Sciatic nerve (tissue), 2 donors: ENCODE measurements around the gene COL25A1. TPM values are rescaled to one million over a fixed set of nuclear protein-coding genes. Genes with fewer than 3 reads are reported as not detected.
"Not testable (repeated sequence)": the region's sequence is repeated elsewhere in the genome, so short reads cannot be mapped to it uniquely, and the experiment has no call there.

Experiments
- ATAC-seq: fragments of 200-7000 bp; cut with Tn5 transposase; one replicate; pipeline ENCODE4 v1.9.1; 2020; ENCODE audit warnings: mild to moderate bottlenecking, moderate library complexity
- DNase-seq: peaks from one replicate; pipeline ENCODE4 v3.0.0-alpha.2; 2020; ENCODE audit warnings: low spot score
- intact Hi-C: fragments of 100-400 bp; cut with DNase I; formaldehyde crosslinking; loops from one replicate; pipeline ENCODE4 v1.14.2; 2022
- total RNA-seq: library from RNA; stranded (reverse); fragmentation: NEBNext Ultra II Directional; extraction: Animal tissue kit (Norgen Biotek cat#: 25700); gene quantifications from one replicate; pipeline ENCODE4 v1.2.1, GENCODE V29; 2021
- donor health status: DM: no; HTN: no; CAD: no.
- donor health status: DM: no; HTN: no; CAD: no.

Gene COL25A1
- total RNA-seq, 1 donor from 2014 or later, result 6.2 TPM

- peak; percentile 82 for ATAC-seq
- DNase-seq, result no peak
- intact Hi-C loops, result no loop called here
Measured at GRCh38 chr4:109091727-109092409, 210.6 kb downstream of the COL25A1 start.

GRCh38 chr4:109083911-109084310, 218.5 kb downstream of the COL25A1 start:
- DNase-seq (no peak), ATAC-seq (no peak)
- intact Hi-C loops, result no loop called here

GRCh38 chr4:109079731-109080130, 222.7 kb downstream of the COL25A1 start:
- DNase-seq (no peak), ATAC-seq (no peak)
- intact Hi-C loops, result no loop called here

DNA sequence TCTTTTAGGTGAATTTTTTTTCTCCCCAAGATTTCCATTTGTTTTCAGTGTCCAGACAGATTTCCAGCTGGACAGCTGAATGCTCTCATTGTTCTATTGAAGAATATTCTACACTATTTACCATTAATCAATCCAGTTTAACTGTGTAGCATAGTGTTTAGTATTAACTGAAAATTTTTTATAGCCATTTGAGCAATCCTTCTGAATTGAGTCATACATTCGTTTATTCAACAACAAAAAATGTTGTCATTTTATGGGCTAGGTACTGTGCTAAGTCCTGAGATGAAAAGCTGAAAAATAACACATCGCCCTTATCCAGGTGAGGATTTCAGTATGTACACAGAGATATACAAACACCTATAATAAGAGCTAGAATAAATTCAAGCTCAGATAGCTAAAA, 223.3 kb downstream of the COL25A1 start:
- peak; percentile 4 for ATAC-seq
- intact Hi-C loops, result no loop called here
- DNase-seq, result no peak

DNA sequence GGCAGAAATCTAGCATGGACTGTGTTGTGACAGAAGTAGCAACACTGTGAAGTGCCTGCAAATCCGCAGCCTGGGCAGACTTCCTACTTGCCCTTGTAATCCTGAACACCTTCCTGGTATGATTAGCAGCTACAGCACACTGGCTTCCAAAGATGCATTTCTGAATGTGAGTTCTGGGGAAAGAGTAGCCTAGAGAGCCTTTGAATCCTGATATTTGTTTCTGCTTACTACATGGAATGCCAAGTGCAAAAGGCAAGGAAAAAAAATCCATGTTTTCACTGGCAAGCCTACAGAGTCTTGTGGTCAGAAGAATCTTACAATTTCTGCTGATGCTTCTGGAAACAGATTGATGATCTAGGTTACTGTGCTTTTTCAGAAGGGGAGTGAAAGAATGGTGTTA, 223.7 kb downstream of the COL25A1 start:
- ATAC-seq (peak; percentile 97), DNase-seq (no peak)
- intact Hi-C loops, result no loop called here

GRCh38 chr4:109077505-109077904, 225.0 kb downstream of the COL25A1 start:
- intact Hi-C loops, result no loop called here
- no peak for ATAC-seq
- DNase-seq, result no peak

GRCh38 chr4:109076709-109077108, 225.7 kb downstream of the COL25A1 start:
- ATAC-seq, intact Hi-C loops, DNase-seq: not testable (repeated sequence)

DNA sequence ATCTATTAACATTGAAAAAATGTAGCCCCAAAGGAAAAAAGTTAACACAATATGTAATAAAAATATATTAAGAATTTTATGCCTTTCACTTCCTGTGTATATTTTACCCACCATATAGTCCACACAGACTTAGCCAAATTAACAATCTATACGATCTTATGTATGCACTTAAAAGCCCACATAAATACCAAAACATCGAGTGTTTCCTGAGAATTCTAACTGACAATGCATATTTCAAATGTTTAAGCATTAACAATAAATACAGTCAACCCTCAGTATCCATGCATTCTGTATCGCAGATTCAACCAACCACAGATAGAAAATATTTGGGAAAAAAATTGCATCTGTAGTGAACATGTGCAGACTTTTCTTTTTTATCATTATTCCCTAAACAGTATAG, 226.8 kb downstream of the COL25A1 start:
- DNase-seq, result no peak
- intact Hi-C loops, result no loop called here
- no peak for ATAC-seq

- ATAC-seq (peak; percentile 96), DNase-seq (no peak)
- intact Hi-C loops, result no loop called here
Measured at GRCh38 chr4:109072595-109072994, 229.9 kb downstream of the COL25A1 start.

DNA sequence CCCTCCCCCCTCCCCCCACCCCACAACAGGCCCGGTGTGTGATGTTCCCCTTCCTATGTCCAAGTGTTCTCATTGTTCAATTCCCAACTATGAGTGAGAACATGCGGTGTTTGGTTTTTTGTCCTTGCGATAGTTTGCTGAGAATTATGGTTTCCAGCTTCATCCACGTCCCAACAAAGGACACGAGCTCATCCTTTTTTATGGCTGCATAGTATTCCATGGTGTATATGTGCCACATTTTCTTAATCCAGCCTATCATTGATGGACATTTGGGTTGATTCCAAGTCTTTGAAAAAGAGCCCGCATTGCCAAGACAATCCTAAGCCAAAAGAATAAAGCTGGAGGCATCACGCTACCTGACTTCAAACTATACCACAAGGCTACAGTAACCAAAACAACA, 231.8 kb downstream of the COL25A1 start:
- DNase-seq, ATAC-seq: not testable (repeated sequence)

DNA sequence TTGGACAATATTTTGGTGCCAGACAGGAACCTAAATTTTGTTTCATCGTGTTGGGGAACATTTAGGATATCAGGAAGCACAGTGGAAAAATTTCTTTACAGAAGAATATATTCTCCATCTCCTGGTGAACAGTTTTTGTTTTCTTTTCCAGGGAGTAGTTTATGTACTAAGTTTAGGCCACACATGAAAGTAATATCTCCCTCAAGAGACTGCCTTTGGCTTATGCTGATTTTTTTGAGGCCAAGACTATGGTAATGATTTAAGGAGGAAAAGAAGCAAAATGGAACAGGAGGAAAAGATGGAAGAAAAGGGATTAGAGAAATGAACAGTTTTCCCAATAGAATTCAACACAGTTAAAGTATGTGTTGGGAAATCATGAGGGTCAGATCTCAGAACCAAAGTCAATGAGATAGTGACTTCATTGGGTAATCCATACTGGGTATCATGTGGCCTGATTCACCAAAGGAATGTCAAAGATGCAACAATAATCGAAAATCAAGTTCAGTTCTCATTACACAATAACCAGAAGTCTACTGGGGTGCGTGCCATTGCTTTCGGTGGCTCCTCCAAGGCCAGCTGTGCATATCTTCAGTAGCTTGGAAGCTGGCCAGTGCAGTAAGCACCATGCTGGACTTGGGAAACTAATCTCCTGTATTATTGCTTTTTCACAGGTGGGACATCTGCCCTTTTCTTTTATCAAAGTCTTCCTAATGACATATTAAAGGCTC, 234.8 kb downstream of the COL25A1 start:
- intact Hi-C loops, result loop anchor here (5.0 kb wide), 1 partner anchor 635 kb away; no protein-coding TSS in a partner anchor
- peak; percentile 61 for DNase-seq
- ATAC-seq, result peak; percentile 77

More for the DNA sequence above, 231.8 kb downstream of the COL25A1 start:
- intact Hi-C loops, result not testable (repeated sequence)

GRCh38 chr4:109065006-109065405, 237.5 kb downstream of the COL25A1 start:
- intact Hi-C loops, result loop anchor here (5.0 kb wide), 1 partner anchor 633 kb away; no protein-coding TSS in a partner anchor
- ATAC-seq, result no peak
- DNase-seq, result no peak

DNA sequence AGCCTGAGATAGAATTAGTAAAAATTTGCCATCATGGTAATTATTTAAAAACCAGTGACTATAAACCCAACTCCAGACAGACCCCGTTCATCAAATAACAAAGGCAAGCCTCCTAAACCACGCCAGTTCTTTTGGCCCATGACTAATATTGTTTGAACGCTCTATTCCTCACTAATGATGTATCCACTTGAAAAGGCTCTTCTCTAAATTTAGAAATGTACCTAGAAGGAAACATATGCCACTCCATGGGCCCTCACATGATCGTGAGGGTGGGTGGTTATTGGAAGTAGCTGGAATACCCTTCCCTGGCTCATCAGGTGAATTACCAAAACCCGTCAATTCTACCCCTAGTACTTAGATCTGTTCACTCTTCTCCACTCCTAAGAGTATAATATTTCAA, 249.2 kb downstream of the COL25A1 start:
- no peak for DNase-seq
- intact Hi-C loops, result no loop called here
- ATAC-seq, result no peak

DNA sequence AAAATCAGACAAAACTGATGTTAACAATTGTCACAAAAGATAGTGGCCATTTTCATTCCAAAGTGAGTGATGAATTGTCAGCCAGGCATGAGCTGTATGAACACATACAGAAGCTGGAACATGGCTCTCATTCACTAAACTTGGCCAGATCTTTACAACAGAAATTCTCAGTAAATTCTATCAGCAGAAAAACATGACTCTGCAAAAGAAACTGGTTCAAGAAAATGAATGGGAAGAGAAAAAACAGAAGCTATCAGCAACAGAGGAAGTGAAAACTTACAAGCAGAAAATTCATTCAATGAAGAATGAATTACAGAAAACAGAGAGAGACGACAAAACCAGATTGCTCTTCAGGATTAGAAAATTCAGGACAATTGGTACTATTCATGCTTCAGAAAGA, 249.6 kb downstream of the COL25A1 start:
- ATAC-seq (no peak), DNase-seq (no peak)
- intact Hi-C loops, result no loop called here

DNA sequence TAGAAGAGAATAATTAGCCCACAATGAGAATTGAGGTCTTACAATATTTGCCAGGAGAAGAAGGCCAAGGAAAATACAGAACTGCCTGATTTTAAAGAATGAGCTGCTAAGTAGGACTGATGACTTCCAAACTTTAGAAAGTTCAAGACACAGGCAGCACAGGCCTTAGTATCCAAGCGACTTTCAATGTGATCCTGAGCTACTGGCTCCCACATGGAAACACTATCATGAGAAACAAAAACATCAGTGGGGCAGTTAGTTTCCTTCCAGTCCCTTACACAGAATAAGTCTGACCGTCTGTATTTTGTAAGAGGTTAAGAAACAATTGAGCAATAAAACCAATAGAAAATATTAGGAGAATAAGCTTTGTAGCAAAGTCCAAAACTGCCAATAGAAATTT, 251.4 kb downstream of the COL25A1 start:
- intact Hi-C loops, result no loop called here
- DNase-seq, result no peak
- peak; percentile 87 for ATAC-seq

DNA sequence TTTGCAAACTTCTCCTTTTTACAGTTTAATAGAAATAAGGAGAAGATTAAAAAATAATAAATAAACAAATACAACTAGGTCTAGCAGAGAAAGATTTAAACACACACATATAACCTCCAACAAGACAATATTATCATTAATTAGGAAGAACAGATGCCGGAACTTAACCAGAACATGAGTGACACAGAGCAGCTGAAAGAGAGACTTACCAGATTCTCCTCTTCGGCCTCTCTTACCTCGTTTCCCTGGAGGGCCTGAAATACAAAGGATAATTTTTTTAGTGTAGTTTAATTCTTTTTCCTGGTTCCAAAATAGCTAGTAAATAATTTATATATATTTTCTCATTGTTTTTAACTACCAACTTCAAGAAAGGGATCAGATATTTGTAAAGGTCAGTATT, 252.5 kb downstream of the COL25A1 start:
- ATAC-seq (no peak), DNase-seq (no peak)
- intact Hi-C loops, result no loop called here

DNA sequence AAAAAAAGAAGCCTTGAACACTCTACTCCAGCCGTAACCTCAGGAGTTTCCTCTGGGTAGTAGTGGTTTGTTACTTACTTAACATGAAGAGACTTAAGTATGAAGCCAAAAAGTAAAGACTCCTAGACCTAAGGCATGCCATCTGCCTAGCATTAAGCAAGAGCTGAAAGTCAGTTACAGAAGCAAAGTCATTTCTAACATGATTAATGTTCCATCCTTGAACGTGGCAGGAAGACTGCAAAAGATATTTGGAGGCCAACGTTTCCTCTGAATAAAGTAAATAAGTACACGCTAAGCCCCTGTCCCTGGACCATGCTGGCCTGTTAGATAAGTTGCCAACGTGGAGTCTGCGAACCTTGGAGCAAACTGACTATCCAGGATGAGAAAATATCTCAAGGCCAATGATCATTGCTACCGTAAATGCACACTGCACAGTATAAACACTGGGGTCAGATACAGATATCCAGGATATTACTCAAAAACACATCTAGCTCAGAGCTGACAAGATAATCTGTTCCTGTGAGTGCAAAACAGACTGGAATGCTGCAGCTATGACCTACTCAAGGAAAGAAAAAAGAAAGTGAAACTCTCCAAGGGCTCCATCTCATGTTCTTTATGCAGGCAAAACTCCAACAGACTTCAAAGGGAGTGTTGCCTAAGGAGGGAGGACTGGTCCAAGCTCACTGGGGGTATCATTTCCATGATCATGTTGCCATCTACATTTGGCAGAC, 255.8 kb downstream of the COL25A1 start:
- ATAC-seq (peak; percentile 92), DNase-seq (no peak)
- intact Hi-C loops, result no loop called here

DNA sequence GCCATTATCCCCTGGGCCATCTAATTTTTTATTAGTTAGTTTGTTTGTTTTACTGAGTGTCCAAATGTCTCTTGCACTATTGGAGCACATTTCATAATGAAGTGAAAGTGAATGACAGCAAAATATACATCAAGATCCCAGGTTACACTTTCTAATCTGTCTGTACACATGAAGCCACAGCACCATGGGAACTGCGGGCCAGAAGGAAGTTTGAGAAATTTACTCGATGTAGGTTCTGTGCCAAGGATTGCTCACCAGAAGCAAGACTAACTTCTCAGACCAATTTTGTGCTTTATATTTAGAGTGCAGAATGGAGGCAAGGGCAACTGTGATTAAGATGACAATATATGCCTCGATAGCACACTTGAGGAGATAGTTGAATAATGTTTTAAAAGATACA, 258.0 kb downstream of the COL25A1 start:
- intact Hi-C loops, result no loop called here
- ATAC-seq (no peak), DNase-seq (no peak)

GRCh38 chr4:109043286-109043685, 259.2 kb downstream of the COL25A1 start:
- DNase-seq (no peak), ATAC-seq (no peak)
- intact Hi-C loops, result no loop called here
